IMR-90 (cell line): ENCODE data around the gene ZBTB39. TPM values are rescaled to one million over a fixed set of nuclear protein-coding genes. Genes with fewer than 3 reads are reported as not detected.

Experiments used
- ATAC-seq: fragments of 200-7000 bp; cut with Tn5 transposase; 2 replicates; pipeline ENCODE4 v1.9.1; 2020; ENCODE audit warnings: low read depth, mild to moderate bottlenecking, moderate library complexity
- BruUV-seq: library from RNA; stranded (reverse); fragments of 400-500 nt; replicated peaks from 2 replicates; lab custom pipeline; 2021; lab: Mats Ljungman, UMichigan
- CTCF ChIA-PET: fragments of 300-600 bp; formaldehyde crosslinking; extraction: SDS; loops from one replicate; lab custom pipeline; 2021; ENCODE audit warnings: antibody characterized with exemption; lab: Yijun Ruan, JAX
- POLR2A ChIA-PET: fragments of 300-600 bp; sonication (Branson Sonifier 250); formaldehyde crosslinking; loops from one replicate; lab custom pipeline; 2022; ENCODE audit warnings: antibody characterized with exemption; ENCODE audit not compliant: unreplicated experiment; lab: Charles Lee
- DNase-seq: peaks from one replicate; pipeline ENCODE4 v3.0.0; 2013
- H2AFZ ChIP-seq: replicated peaks from 2 replicates; pipeline ENCODE3; 2013; ENCODE audit warnings: low read length, mild to moderate bottlenecking; ENCODE audit not compliant: poor library complexity
- H2AK5ac ChIP-seq: 2 replicates; pipeline ENCODE4 v1.6.1; 2013; ENCODE audit warnings: low read depth, low read length, inconsistent platforms
- H2AK9ac ChIP-seq: replicated peaks from 2 replicates; pipeline ENCODE3; 2013; ENCODE audit warnings: mild to moderate bottlenecking, low read depth, low read length, moderate library complexity; ENCODE audit not compliant: poor library complexity
- H2BK120ac ChIP-seq: 2 replicates; pipeline ENCODE4 v1.6.1; 2013; ENCODE audit warnings: low read depth, low read length, inconsistent platforms
- H2BK15ac ChIP-seq: 3 replicates; pipeline ENCODE4 v1.6.1; 2013; ENCODE audit warnings: low read depth, low read length, inconsistent platforms
- H2BK20ac ChIP-seq: 2 replicates; pipeline ENCODE4 v1.6.1; 2013; ENCODE audit warnings: low read depth, mild to moderate bottlenecking, inconsistent platforms, low read length, moderate library complexity
- H2BK5ac ChIP-seq: 2 replicates; pipeline ENCODE4 v1.6.1; 2013; ENCODE audit warnings: mild to moderate bottlenecking, low read depth, low read length, inconsistent platforms; ENCODE audit not compliant: poor library complexity, severe bottlenecking
- H3K14ac ChIP-seq: replicated peaks from 2 replicates; pipeline ENCODE4 v1.6.1; 2013; ENCODE audit warnings: low read depth, low read length, inconsistent platforms
- H3K18ac ChIP-seq: 2 replicates; pipeline ENCODE4 v1.6.1; 2013; ENCODE audit warnings: low read depth, low read length, control low read depth
- H3K23ac ChIP-seq: 2 replicates; pipeline ENCODE4 v1.6.1; 2013; ENCODE audit warnings: low read depth, low read length, inconsistent platforms
- H3K27ac ChIP-seq: 2 replicates; pipeline ENCODE4 v1.5.1; 2013; ENCODE audit warnings: mild to moderate bottlenecking, control low read depth, low read length; ENCODE audit not compliant: insufficient read depth
- H3K27me3 ChIP-seq: 2 replicates; pipeline ENCODE4 v1.6.1; 2013; ENCODE audit warnings: low read length; ENCODE audit not compliant: control insufficient read depth, insufficient read depth
- H3K36me3 ChIP-seq: 2 replicates; pipeline ENCODE4 v1.6.1; 2013; ENCODE audit warnings: low read length, mixed read lengths; ENCODE audit not compliant: control insufficient read depth, insufficient read depth
- H3K4ac ChIP-seq: 2 replicates; pipeline ENCODE4 v1.6.1; 2013; ENCODE audit warnings: low read depth, low read length, inconsistent platforms
- H3K4me1 ChIP-seq: 2 replicates; pipeline ENCODE4 v1.6.1; 2013; ENCODE audit warnings: low read length, mixed read lengths; ENCODE audit not compliant: control insufficient read depth, insufficient read depth
- H3K4me2 ChIP-seq: 2 replicates; pipeline ENCODE4 v1.6.1; 2013; ENCODE audit warnings: low read depth, mild to moderate bottlenecking, control low read depth, low read length, moderate library complexity
- H3K4me3 ChIP-seq: 2 replicates; pipeline ENCODE4 v1.5.1; 2013; ENCODE audit warnings: low read depth, mild to moderate bottlenecking, control low read depth, low read length, moderate library complexity; ENCODE audit not compliant: insufficient read depth
- H3K56ac ChIP-seq: 2 replicates; pipeline ENCODE4 v1.6.1; 2013; ENCODE audit warnings: low read length, inconsistent platforms; ENCODE audit not compliant: insufficient read depth; ENCODE audit errors: extremely low read depth
- H3K79me1 ChIP-seq, 2 experiments: 2 replicates each; pipeline ENCODE4 v1.6.1; 2013; ENCODE audit warnings: low read length in 2 of 2, inconsistent platforms in 1 of 2, low read depth in 1 of 2
- H3K9ac ChIP-seq: 2 replicates; pipeline ENCODE4 v1.6.1; 2013; ENCODE audit warnings: low read depth, low read length, control low read depth
- H3K9me1 ChIP-seq: 2 replicates; pipeline ENCODE4 v1.6.1; 2013; ENCODE audit warnings: low read length, inconsistent platforms; ENCODE audit not compliant: insufficient read depth
- H3K9me3 ChIP-seq: 2 replicates; pipeline ENCODE4 v1.6.1; 2013; ENCODE audit warnings: low read length; ENCODE audit not compliant: control insufficient read depth, insufficient read depth
- H4K20me1 ChIP-seq: 2 replicates; pipeline ENCODE4 v1.6.1; 2013; ENCODE audit warnings: low read length, inconsistent platforms; ENCODE audit not compliant: insufficient read depth
- H4K5ac ChIP-seq: 2 replicates; pipeline ENCODE4 v1.6.1; 2013; ENCODE audit warnings: mild to moderate bottlenecking, low read depth, low read length, control low read depth
- H4K8ac ChIP-seq, 2 experiments: 2 replicates each; pipeline ENCODE4 v1.6.1; 2013; ENCODE audit warnings: low read depth in 2 of 2, low read length in 2 of 2, control low read depth in 1 of 2, inconsistent platforms in 1 of 2
- H4K91ac ChIP-seq: 2 replicates; pipeline ENCODE4 v1.6.1; 2013; ENCODE audit warnings: low read depth, low read length, inconsistent platforms; ENCODE audit not compliant: insufficient read depth
- BHLHE40 ChIP-seq: fragments of 150-350 bp; IDR thresholded peaks from 2 replicates; pipeline ENCODE4 v1.6.1; 2016; ENCODE audit warnings: mild to moderate bottlenecking, low read depth, low read length
- CEBPB ChIP-seq: IDR thresholded peaks from 2 replicates; pipeline ENCODE4 v1.6.1; 2012; ENCODE audit warnings: low read depth, low read length, improper control_type of control experiment
- CHD1 ChIP-seq: IDR thresholded peaks from 2 replicates; pipeline ENCODE4 v1.6.1; 2012; ENCODE audit warnings: low read depth, low read length, improper control_type of control experiment
- CTCF ChIP-seq: conservative IDR thresholded peaks from 2 replicates; pipeline ENCODE4 v1.5.1; 2012; ENCODE audit warnings: mild to moderate bottlenecking, low read depth, low read length, improper control_type of control experiment
- FOS ChIP-seq: fragments of 150-350 bp; IDR thresholded peaks from 2 replicates; pipeline ENCODE4 v1.6.1; 2016; ENCODE audit warnings: low read depth, low read length
- MAZ ChIP-seq: IDR thresholded peaks from 2 replicates; pipeline ENCODE4 v1.6.1; 2012; ENCODE audit warnings: low read depth, mild to moderate bottlenecking, low read length, improper control_type of control experiment, moderate library complexity, borderline replicate concordance
- MXI1 ChIP-seq: IDR thresholded peaks from 2 replicates; pipeline ENCODE4 v1.6.1; 2012; ENCODE audit warnings: low read depth, mild to moderate bottlenecking, low read length, moderate library complexity, borderline replicate concordance
- POLR2A ChIP-seq: IDR thresholded peaks from 2 replicates; pipeline ENCODE4 v1.6.1; 2012; ENCODE audit warnings: mild to moderate bottlenecking, low read depth, low read length
- RAD21 ChIP-seq: IDR thresholded peaks from 2 replicates; pipeline ENCODE4 v1.6.1; 2012; ENCODE audit warnings: low read length, improper control_type of control experiment
- RCOR1 ChIP-seq: IDR thresholded peaks from 2 replicates; pipeline ENCODE4 v1.6.1; 2012; ENCODE audit warnings: mild to moderate bottlenecking, low read length, improper control_type of control experiment; ENCODE audit not compliant: insufficient replicate concordance
- RFX5 ChIP-seq: IDR thresholded peaks from 2 replicates; pipeline ENCODE4 v1.8.0; 2012; ENCODE audit warnings: low read depth, mild to moderate bottlenecking, low read length, moderate library complexity
- SMC3 ChIP-seq: fragments of 150-350 bp; IDR thresholded peaks from 2 replicates; pipeline ENCODE4 v1.6.1; 2016; ENCODE audit warnings: low read depth, mild to moderate bottlenecking, antibody characterized with exemption, low read length, moderate library complexity
- dilution Hi-C: fragments of 300-500 bp; cut with HindIII; formaldehyde crosslinking; loops from one replicate; pipeline ENCODE4 v1.14.3; 2018; ENCODE audit warnings: low sequenced_read_pairs; ENCODE audit not compliant: unreplicated experiment
- in situ Hi-C: fragments of 300-500 bp; cut with MboI; formaldehyde crosslinking; loops from 3 replicates; pipeline ENCODE4 v1.14.3; 2019; ENCODE audit warnings: low sequenced_read_pairs, inconsistent platforms, mixed read lengths
- intact Hi-C: fragments of 100-400 bp; cut with micrococcal nuclease; formaldehyde crosslinking; loops from 2 replicates; pipeline ENCODE4 v1.10.0; 2022
- polyA plus RNA-seq, 3 experiments: library from polyadenylated mRNA; depleted of rRNA; stranded (reverse); fragments of >200 nt; gene quantifications; 2 replicates each; pipeline ENCODE4 v1.2.3, GENCODE V29; 2012; ENCODE audit warnings: low replicate concordance in 1 of 3
- total RNA-seq: library from RNA; depleted of rRNA; stranded (reverse); fragments of >200 nt; gene quantifications from 2 replicates; pipeline ENCODE4 v1.2.3, GENCODE V29; 2012

ZBTB39 gene
- total and polyA plus RNA-seq, 2 of the 4 experiments (the other 2 are of a cell fraction) = 4.0 to 5.2 TPM

DNA sequence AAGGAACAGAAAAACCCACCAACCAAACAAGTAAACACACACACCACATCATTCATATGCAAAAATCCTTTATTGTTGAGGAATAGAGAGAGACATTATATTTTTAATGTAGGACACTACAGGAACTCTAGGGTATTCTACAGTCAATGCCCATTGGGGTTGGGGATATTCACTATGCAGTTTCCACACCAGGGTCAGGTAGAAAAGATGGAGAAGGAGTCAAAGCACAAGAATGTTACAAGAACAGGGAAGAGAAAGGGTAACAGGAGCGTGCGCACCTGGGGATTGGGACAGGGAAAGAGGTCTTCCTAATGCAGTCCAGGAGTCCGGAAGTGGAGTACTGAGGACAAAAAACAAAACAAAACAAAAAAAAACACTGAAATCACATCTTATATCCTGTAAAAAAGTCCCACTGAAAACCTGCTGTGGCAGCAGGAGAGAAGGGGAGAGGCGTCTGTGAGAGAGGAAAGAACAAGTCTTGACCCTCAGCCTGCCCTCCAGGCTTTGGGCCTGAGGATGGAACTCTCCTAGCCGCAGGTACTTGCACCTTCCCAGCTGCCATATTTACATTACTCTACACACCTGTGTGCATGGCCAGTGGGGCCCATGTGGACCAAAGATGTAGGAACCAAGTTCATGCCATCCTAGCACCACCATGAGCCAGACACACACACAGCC, 3.7 kb upstream of the ZBTB39 start (continued):
- TF ChIP-seq CTCF = no peak

DNA sequence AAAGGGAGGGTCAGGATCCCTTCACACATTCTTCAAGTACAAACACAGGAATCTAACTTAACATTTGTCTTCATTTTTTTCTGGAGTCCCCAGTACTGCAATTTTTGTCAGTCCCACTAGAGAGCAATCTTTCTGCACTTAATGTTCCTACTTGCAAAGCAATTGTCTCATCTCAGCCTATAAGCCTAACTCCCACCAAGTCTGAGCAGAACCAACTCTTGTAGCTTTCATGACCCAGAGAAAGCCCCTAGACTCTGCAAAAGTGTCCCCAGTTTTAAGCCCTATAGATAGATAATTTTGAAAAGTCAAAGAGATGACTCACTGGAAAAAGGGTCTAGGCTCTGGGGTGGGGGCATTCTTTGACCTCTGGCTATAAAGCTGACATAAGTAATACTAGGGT, 1.8 kb upstream of the ZBTB39 start:
- no TSS peak for BruUV-seq
- dilution Hi-C loops = no loop called here
- intact Hi-C loops = loop anchor here (1.0 to 10.0 kb wide), 3 partner anchors 53 to 363 kb away; partner anchors contain the start of gene ATP5F1B
- Histone ChIP-seq H4K91ac (no peak overlapping the region), H2AFZ (no peak overlapping the region), H3K56ac (no peak overlapping the region), H3K4me1 (peaks cover 6% of the 10 kb centered on the region), H3K79me1 (peaks cover 21 to 35% of the 10 kb centered on the region in 2 experiments), H3K14ac (no peak overlapping the region), H3K9me3 (no peaks in the 10 kb centered on the region), H2BK120ac (peak overlapping the region; percentile 18; the same call in 1 of the 2 replicates), H2BK20ac (peak overlapping the region; percentile 3; the same call in 1 of the 2 replicates), H3K27me3 (peaks cover 9% of the 10 kb centered on the region), H3K4me3 (no peak overlapping the region), H2AK5ac (no peak overlapping the region), H2BK5ac (no peak overlapping the region), H3K36me3 (peaks cover 15% of the 10 kb centered on the region), H3K4me2 (no peak overlapping the region), H3K9ac (no peak overlapping the region), H3K18ac (no peak overlapping the region), H2AK9ac (no peak overlapping the region), H4K8ac (peak overlapping the region in 1 of 2 experiments; percentile 59; a peak in 1 of 4 replicates), H3K4ac (no peak overlapping the region), H3K23ac (no peak overlapping the region), H3K27ac (peak overlapping the region; percentile 7; the same call in 1 of the 2 replicates), H2BK15ac (no peak overlapping the region), H3K9me1 (peaks cover 5% of the 10 kb centered on the region; the same call in 1 of the 2 replicates), H4K20me1 (0 out of 2 replicates have a peak, but pooled peaks cover 7% of the 10 kb centered on the region), H4K5ac (no peak overlapping the region)
- ATAC-seq (peak; percentile 59), DNase-seq (peak; percentile 82)
- ChIA-PET CTCF (interaction anchor here (0.8 to 1.6 kb wide), 11 partner anchors 10 to 104 kb away, joined by 3 to 12 read pairs (median 4); partner anchors contain the start of gene STAT6), POLR2A (interaction anchor here (0.5 kb wide), 1 partner anchor 379 kb away, joined by 5 read pairs; no protein-coding TSS in a partner anchor)
- TF ChIP-seq POLR2A (no peak), BHLHE40 (no peak), CEBPB (no peak), CHD1 (no peak), FOS (no peak), RCOR1 (no peak), RFX5 (no peak), CTCF (peak; percentile 89), MXI1 (no peak), MAZ (no peak), RAD21 (peak; percentile 83), SMC3 (peak; percentile 64)
- in situ Hi-C loops = loop anchor here (5.0 to 10.0 kb wide), 2 partner anchors 104 to 373 kb away; partner anchors contain the start of genes BAZ2A and STAT6
